Gastrocnemius medialis (tissue), 4 donors: ENCODE data around the gene CBR4. TPM values are rescaled to one million over a fixed set of nuclear protein-coding genes. Genes with fewer than 3 reads are reported as not detected.
A peak's percentile ranks its signal among the peaks of the same experiment; 100 is the strongest.
"Not testable (repeated sequence)": the region's sequence is repeated elsewhere in the genome, so short reads cannot be mapped to it uniquely, and the experiment has no call there.

Source experiments
- ATAC-seq, 2 donors: fragments of 150-250 bp; one replicate each; pipeline ENCODE4 v1.9.1; 2016
- DNase-seq, 2 donors: peaks; one replicate each; pipeline ENCODE4 v3.0.0-alpha.2; 2019
- H3K27ac ChIP-seq, 4 donors: fragments of 200-600 bp; sonication (generic); 1 replicate in 1 of 4; 2 replicates in 3 of 4; pipeline ENCODE4 v1.5.1; 2016 to 2018; ENCODE audit warnings: mild to moderate bottlenecking in 2 of 4, moderate library complexity in 1 of 4
- H3K27me3 ChIP-seq, 3 donors: fragments of 200-600 bp; sonication (generic) in 2 of 3; 1 replicate in 1 of 3; 2 replicates in 2 of 3; pipeline versions ENCODE4 v1.5.1 to v1.6.0; 2016 to 2019; ENCODE audit warnings: mild to moderate bottlenecking in 1 of 3, moderate library complexity in 1 of 3
- H3K36me3 ChIP-seq, 2 donors: fragments of 200-600 bp; sonication (generic) in 1 of 2; one replicate each; pipeline ENCODE4 v1.5.1; 2017 to 2018
- H3K4me1 ChIP-seq, 2 donors: fragments of 200-600 bp; sonication (generic) in 1 of 2; one replicate each; pipeline ENCODE4 v1.5.1; 2016 to 2017; ENCODE audit warnings: mild to moderate bottlenecking in 2 of 2
- H3K4me3 ChIP-seq, 4 donors: fragments of 200-600 bp; sonication (generic) in 3 of 4; 1 replicate in 1 of 4; 2 replicates in 3 of 4; pipeline ENCODE4 v1.5.1; 2016 to 2019; ENCODE audit warnings: mild to moderate bottlenecking in 2 of 4
- H3K9me3 ChIP-seq, 3 donors: fragments of 200-600 bp; sonication (generic) in 2 of 3; 1 replicate in 1 of 3; 2 replicates in 2 of 3; pipeline ENCODE4 v1.5.1; 2016 to 2019
- POLR2A ChIP-seq, 2 donors: fragments of 450-650 bp; IDR thresholded peaks; one replicate each; pipeline ENCODE4 v1.6.1; 2017; ENCODE audit warnings: antibody characterized with exemption in 2 of 2, mild to moderate bottlenecking in 2 of 2, moderate library complexity in 2 of 2
- in situ Hi-C, 4 donors: fragments of 200-750 bp; cut with MboI; loops; one replicate each; pipeline versions ENCODE4 v1.15.0 to v1.8.0; 2017; ENCODE audit warnings: low sequenced_read_pairs in 4 of 4
- intact Hi-C: fragments of 100-400 bp; cut with DNase I; formaldehyde crosslinking; loops from one replicate; pipeline ENCODE4 v1.15.1; 2023; ENCODE audit warnings: low total_unique reads
- total RNA-seq, 4 donors: library from RNA; depleted of rRNA; stranded (reverse); fragments of >200 nt; gene quantifications; one replicate each; pipeline versions ENCODE4 v1.1.0 to v1.2.3, GENCODE V29; 2016
- TF ChIP-seq, protein P1 (sequence below), 5 experiments: fragments of 450-650 bp in 3 of 5; fragments of 200-600 bp in 2 of 5; sonication (generic) in 2 of 5; IDR thresholded peaks in 4 of 5; conservative IDR thresholded peaks in 1 of 5; 1 replicate in 4 of 5; 2 replicates in 1 of 5; pipeline ENCODE4 v1.5.1; 2016 to 2019; ENCODE audit warnings: antibody characterized with exemption in 5 of 5, mild to moderate bottlenecking in 3 of 5, moderate library complexity in 3 of 5

The CBR4 gene
- total RNA-seq, 4 donors from 2014 or later, result 11.5 to 21.0 (median 17.5) TPM

DNA sequence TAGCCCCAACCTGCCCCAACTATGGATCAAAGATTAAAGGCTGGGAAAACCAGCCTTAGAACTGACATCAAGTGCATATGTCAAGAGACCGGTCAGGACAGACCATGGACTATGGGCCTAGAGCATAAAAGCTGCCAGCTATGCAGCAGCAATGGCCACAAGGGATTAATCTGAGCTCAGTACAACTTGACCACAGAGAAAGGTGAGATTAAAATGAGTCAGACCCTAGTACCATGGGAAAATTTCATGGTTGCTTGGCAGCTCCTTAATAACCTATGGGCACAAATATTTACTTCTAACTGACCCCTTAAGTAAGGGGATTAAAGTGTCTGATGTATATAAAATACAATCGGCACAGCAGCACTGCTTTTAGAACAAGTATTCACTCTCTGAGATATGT is 54.4 kb downstream of the CBR4 start:
- in situ Hi-C loops, result no loop called here
- no peak overlapping the region for H3K4me3 ChIP-seq
- no peaks in the 10 kb centered on the region for H3K27me3 ChIP-seq
- peaks cover 10 to 13% of the 10 kb centered on the region in 2 donors for H3K4me1 ChIP-seq
- intact Hi-C loops, result no loop called here
- no peak for ATAC-seq
- H3K27ac ChIP-seq, result no peak overlapping the region
- no peaks in the 10 kb centered on the region for H3K9me3 ChIP-seq
- no peak for DNase-seq
- TF ChIP-seq POLR2A (IDR thresholded peaks at IDR 0.05), result no peak
- TF ChIP-seq, protein P1, sequence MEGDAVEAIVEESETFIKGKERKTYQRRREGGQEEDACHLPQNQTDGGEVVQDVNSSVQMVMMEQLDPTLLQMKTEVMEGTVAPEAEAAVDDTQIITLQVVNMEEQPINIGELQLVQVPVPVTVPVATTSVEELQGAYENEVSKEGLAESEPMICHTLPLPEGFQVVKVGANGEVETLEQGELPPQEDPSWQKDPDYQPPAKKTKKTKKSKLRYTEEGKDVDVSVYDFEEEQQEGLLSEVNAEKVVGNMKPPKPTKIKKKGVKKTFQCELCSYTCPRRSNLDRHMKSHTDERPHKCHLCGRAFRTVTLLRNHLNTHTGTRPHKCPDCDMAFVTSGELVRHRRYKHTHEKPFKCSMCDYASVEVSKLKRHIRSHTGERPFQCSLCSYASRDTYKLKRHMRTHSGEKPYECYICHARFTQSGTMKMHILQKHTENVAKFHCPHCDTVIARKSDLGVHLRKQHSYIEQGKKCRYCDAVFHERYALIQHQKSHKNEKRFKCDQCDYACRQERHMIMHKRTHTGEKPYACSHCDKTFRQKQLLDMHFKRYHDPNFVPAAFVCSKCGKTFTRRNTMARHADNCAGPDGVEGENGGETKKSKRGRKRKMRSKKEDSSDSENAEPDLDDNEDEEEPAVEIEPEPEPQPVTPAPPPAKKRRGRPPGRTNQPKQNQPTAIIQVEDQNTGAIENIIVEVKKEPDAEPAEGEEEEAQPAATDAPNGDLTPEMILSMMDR (IDR thresholded peaks at IDR 0.05 in 4 of 5, conservative IDR thresholded peaks at IDR 0.05 in 1 of 5), result no peak
- H3K36me3 ChIP-seq, result no peaks in the 10 kb centered on the region

DNA sequence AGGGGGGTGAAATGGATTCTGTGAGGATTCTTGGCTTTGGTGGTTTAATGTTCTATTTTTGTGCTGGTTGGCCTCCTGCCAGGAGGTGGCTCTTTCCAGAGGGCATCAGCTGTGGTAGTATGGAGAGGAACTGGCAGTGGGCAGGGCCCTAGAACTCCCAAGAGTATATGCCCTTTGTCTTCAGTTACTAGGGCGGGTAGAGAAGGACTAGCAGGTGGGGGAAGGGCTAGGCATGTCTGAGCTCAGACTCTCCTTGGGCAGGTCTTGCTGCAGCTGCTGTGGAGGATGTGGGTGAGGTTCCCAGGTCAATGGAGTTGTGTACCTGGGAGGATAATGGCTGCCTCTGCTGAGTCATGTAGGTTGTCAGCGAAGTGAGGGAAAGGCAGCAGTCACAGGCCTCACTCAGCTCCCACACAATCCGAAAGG is 57.2 kb downstream of the CBR4 start:
- H3K27me3 ChIP-seq, H3K36me3 ChIP-seq, in situ Hi-C loops, H3K9me3 ChIP-seq, H3K4me3 ChIP-seq, intact Hi-C loops: not testable (repeated sequence)
- ATAC-seq, result peak in 1 of 2 donors; percentile 49
- Histone ChIP-seq H3K4me1 (peaks cover 10 to 13% of the 10 kb centered on the region in 2 donors), H3K27ac (peak overlapping the region in 1 of 4 donors; percentile 9)
- peak in 1 of 2 donors; percentile 52 for DNase-seq

DNA sequence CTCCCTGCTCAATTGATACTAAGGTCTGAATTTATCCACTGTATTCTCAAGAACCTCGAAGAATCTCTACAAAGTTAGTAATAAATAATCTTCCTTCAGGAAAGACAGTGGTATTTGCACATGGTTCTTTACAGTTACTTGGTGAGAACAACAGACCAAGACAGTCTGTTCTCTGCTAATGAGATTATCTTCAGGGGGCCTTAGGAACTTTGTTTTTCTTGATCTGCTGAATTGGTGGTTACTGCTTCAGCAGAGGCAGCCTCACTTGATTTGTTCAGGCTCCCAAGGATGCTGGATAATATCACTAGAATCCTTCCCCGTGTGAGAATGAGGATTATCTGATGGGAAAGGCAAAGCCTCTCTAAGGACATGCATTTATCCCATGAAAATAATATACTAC is 64.8 kb downstream of the CBR4 start:
- ATAC-seq (no peak), DNase-seq (no peak)
- Histone ChIP-seq H3K4me3 (no peak overlapping the region), H3K4me1 (no peaks in the 10 kb centered on the region), H3K9me3 (no peaks in the 10 kb centered on the region), H3K27ac (no peak overlapping the region), H3K27me3 (no peaks in the 10 kb centered on the region), H3K36me3 (no peaks in the 10 kb centered on the region)
- in situ Hi-C loops, result loop anchor here in 1 of 4 donors (25.0 kb wide), 1 partner anchor 758 kb away; no protein-coding TSS in a partner anchor
- no peak for TF ChIP-seq POLR2A (IDR thresholded peaks at IDR 0.05)
- TF ChIP-seq, protein P1 (IDR thresholded peaks at IDR 0.05 in 4 of 5, conservative IDR thresholded peaks at IDR 0.05 in 1 of 5), result no peak
- intact Hi-C loops, result no loop called here

DNA sequence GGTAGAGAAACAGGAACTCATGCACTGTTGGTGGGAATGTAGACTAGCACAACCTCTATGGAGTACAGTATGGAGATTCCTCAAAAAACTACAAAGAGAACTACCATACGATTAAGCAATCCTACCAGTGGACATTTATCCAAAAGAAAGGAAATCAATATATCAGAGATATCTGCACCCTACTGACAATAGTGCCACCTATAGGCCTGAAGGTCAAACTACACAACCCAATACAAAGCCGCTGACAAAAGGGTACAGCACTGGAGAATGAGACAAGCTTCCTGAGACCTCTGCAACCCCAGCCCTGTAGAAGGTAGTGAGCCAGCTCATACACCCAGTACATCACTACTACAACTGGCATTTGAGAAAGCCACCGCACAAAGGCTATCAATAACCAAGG is 67.1 kb downstream of the CBR4 start:
- in situ Hi-C loops, result loop anchor here in 1 of 4 donors (25.0 kb wide), 1 partner anchor 756 kb away; no protein-coding TSS in a partner anchor
- intact Hi-C loops, result no loop called here
- ATAC-seq (no peak), DNase-seq (no peak)
- Histone ChIP-seq H3K4me3 (no peak overlapping the region), H3K36me3 (no peaks in the 10 kb centered on the region), H3K27ac (no peak overlapping the region), H3K27me3 (no peaks in the 10 kb centered on the region), H3K9me3 (no peaks in the 10 kb centered on the region), H3K4me1 (no peaks in the 10 kb centered on the region)
- TF ChIP-seq, protein P1 (IDR thresholded peaks at IDR 0.05 in 4 of 5, conservative IDR thresholded peaks at IDR 0.05 in 1 of 5), result peak in 1 of 5 experiments; percentile 31
- no peak for TF ChIP-seq POLR2A (IDR thresholded peaks at IDR 0.05)
